HS-27A (cell line): ENCODE results near the gene NXN.
"Not testable (repeated sequence)": the region's sequence is repeated elsewhere in the genome, so short reads cannot be mapped to it uniquely, and the experiment has no call there.

Experiments used
- DNase-seq: peaks from one replicate; pipeline ENCODE4 v3.0.0-alpha.2; 2012; ENCODE audit warnings: low read depth, missing footprints

NXN gene

GRCh38 chr17:799261-799660 lies 180.3 kb downstream of the NXN start:
- DNase-seq: no peak

DNA sequence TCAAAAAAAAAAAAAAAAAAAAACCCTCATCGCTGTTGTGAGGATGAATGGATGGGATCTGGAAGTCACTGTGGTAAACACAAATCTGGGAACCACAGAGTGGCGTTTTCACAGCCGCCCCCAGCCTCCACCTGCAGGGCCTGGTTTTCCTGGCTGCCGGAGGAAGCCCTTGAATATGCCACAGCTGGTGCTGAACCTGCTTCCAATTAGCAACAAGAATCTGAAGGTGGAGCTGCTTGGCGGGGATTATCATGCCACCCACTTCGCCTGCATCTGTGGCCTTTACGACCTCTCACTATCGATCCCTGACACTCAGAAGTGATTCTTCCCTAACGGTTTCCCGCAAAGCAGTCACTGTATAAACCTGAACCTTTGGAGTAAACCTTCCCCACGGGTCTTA lies 181.3 kb downstream of the NXN start:
- no peak for DNase-seq

DNA sequence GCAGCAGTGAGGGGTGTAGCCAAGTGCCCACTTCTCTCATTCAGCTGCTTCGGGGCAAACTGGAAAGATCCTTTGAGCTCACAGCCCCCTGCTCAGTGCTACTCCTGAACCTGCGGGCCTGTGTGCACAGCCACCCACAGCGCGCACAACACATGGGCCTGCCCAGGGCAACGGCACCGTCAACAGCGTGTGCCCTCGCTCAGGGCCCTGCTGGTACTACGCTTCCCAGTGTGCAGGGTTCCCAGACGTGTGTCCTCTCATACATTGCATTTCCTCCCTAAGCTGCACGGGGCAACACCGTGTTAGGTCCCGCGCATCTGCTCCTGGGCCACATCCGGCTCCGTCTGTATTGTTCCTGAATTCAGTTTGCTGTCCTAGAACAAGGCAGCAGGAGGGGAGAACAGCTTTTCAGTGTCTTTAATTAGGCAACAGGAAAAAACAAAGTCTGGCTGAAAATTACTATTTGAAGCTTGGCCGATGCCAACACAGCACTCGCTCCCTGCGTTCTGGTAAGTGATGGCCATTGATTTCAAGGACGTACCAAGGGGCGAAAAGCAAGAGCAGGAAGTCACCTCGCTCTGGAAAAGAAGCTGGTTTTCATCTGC lies 182.2 kb downstream of the NXN start:
- DNase-seq: no peak

DNA sequence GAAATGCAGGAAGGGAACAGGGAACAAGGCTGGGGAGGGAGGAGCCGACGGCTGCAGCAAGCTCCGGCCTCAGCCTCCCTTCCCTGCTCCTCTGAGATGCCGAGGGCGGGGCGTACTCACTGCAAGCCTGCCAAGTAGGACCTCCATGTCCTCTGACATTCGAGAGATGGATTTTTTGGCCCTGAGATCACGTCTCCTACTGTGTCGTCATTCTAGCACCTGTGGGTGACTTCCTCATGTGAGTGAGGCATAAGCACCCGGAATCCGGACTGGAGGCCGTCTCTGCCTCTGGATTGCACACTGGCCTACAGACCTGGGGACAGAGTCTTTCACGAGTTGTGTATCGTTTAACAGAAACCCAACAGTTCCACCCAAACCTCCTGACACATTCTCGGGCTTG lies 183.0 kb downstream of the NXN start:
- no peak for DNase-seq

DNA sequence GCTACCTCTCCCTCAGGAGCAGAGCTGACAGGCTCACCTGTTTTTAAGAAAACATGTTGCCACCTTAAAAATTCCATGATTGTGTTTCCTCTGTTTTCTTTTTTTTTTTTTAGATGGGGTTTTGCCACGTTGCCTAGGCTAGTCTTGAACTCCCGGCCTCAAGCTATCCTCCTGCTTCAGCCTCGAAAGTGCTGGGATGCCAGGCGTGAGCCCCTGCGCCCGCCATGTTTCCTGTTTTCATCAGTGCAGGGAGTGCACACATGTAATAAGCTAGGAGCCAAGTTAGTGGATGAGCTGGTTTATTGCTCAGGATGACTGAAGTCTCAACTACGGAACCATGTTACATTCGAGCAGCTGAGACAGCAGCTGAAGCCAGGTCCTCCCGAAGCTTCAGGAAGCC lies 183.9 kb downstream of the NXN start:
- no peak for DNase-seq

- no peak for DNase-seq
These were observed 184.3 kb downstream of the NXN start for GRCh38 chr17:795276-795675.

- DNase-seq: no peak
These were observed 184.7 kb downstream of the NXN start for GRCh38 chr17:794876-795275.

DNA sequence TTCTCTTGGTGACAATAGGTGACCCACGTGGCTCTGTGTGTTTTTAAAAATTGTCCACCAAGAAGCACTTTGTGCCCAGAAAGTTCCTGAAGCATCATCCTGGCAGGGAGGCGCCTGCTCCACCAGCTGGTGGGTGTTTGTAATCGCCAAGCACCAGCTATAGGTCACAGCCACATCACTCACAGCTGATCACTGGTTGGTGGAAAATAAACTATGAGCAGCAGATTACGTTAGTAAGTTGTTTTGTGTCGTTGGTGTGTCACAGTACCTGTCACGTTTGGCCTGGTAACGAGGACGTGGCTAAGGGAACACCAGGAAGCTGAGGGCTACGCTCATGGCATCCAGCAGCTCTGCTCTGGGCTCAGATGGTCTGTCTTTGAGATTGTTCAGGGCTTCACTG lies 187.3 kb downstream of the NXN start:
- no peak for DNase-seq

DNA sequence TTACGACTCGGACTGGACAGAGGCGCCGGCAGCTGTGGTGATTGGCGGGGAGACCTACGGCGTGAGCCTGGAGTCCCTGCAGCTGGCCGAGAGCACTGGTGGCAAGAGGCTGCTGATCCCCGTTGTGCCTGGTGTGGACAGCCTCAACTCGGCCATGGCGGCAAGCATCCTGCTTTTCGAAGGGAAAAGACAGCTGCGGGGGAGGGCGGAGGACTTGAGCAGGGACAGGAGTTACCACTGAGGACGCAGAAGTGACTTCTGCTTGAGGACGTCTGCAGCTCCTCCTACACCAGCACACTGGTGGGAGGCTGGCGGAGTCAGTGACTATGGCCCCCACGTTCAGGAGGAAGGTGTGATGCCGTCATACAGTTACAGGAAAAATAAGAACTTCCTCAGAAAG lies 187.7 kb downstream of the NXN start:
- DNase-seq: no peak

DNA sequence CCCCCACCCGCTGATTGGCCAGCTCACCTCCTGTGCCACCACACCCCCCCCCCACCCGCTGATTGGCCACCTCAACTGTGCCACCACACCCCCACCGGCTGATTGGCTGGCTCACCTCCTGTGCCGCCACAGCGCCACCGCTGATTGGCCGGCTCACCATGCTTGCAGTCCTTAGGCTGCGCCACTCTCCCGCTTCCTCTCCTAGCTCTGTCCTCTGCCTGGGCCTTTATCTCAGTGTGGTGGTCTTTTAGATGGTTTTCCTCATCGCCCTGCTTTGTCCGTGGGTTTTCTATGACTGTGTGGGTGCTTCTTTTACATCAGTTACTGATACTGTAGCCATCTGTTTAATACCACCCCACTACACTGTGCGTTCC lies 188.7 kb downstream of the NXN start:
- not testable (repeated sequence) for DNase-seq

GRCh38 chr17:789931-790873 lies 189.4 kb downstream of the NXN start:
- DNase-seq: not testable (repeated sequence)

DNA sequence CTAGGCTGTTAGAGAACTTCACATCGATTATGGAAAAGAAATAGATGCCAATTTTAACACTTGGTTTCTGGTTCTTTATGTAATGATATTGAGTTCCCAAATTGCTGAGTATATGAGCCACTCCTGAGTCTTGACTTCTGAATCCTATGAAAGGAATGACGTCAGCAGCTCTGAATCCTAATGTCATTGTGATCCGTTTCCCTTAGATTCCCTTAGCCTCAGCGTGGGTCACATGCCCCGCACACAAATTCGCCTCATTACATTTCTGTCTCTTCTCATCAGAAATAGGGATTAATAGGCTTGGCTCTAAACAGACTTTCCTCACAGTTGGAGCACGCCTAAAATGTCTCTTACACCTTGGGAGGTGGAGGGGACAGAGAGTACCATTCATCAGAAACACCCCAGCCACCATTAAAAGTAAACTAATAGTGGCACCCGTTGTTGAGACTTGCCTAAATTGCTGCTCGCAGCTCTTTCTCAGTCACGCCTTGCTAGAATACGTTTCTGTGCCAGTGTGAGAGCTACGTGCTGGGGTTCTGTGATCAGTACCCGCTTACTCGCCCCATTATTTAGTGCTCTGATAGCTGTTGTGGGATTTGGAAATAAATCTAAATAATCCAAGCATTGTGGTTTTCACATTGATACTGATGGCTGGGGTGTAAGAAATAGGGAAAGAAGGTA lies 190.3 kb downstream of the NXN start:
- no peak for DNase-seq

DNA sequence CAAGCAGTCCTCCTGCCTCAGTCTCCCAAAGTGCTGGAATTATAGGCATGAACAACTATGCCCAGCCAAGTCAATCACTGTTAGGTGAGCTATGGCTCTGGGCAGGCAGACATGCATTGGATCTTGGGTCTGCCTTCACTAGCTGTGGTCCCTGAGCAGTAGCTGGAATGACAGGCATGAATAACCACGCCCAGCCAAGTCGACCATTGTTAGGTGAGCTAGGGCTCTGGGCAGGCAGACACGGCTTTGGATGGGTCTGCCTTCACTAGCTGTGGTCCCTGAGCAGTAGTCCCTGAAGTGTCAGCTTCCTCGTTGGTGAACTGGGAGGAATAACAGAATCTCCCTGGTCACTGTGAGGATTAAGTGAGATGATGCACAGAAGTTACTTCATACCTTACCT lies 191.0 kb downstream of the NXN start:
- DNase-seq: no peak

DNA sequence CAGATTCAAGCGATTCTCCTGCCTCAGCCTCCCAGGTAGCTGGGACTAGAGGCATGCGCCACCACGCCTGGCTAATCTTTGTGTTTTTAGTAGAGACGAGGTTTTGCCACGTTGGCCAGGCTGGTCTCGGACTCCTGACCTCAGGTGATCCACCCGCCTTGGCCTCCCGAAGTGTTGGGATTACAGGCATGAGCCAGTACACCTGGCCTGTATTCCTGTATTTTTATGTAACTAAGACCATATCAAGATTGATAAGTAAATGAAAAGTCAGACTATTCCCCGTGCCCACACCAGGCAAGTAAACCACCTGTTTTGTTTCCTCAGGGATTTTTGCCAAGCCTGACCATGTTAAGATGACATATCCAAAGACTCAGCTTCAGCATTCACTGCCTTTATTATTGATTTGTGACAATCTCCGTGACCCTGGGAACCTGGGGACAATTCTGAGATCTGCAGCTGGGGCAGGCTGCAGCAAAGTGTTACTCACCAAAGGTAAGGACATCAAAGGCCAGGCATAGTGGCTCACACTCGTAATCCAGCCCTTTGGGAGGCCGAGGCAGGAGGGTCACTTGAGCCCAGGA lies 191.8 kb downstream of the NXN start:
- no peak for DNase-seq

DNA sequence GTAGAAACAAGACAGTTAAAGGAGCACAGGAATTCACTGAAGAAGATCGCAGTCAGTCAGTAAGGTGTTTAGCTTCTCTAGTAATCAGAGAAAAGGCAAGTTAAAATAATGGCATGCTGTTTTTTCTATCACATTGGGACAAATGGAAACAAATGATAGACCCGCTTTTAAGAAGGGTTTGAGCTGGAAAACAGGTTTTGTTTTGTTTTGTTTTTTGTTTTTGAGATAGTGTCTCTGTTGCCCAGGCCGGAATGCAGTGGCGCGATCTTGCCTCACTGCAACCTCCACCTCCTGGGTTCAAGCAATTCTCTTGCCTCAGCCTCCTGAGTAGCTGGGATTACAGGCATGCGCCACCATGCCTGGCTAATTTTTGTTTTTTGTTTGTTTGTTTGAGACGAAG lies 193.7 kb downstream of the NXN start:
- DNase-seq: not testable (repeated sequence)

- no peak for DNase-seq
These were observed 195.4 kb downstream of the NXN start for GRCh38 chr17:784143-784542.

DNA sequence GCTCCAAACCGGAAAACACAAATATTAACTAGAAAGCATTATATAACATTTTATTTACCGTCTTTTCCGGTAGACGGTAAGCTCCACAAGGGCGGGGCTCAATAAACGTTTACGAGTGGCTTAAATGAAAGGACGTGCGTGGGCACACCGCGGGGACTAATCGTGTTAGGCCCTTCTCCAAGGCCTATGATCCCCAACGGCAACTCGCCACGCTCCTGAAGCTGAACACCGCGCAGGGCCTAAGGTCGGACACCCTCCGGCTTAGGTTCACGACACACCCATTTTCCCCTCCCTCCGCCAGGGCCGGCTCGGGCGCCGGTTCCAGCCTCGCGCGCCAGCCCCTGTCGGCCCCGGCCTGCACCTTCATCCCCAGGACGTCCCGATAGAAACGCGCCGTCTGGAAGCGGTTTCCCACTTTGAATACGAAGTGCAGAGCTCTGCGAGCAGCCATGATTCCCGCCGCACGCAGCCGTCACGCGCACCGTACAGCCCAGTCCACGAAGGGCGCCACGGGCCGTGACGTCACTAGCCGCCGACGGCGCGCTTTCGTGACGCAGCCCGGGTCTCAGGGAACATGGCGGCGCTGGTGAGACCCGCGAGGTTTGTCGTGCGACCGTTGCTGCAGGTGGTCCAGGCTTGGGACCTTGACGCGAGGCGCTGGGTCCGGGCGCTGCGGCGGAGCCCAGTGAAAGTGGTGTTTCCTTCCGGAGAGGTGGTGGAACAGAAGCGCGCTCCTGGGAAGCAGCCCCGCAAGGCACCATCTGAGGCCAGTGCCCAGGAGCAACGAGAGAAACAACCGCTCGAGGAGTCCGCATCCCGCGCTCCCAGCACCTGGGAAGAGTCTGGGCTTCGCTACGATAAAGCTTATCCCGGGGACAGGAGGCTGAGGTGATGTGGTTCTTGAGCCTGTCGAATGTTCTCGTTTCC lies 197.5 kb downstream of the NXN start, which contains the start of the genes GLOD4 and MRM3:
Gene GLOD4 (minus strand): TSS at position 476 of the 927 bp plus-strand sequence. CDS start 25 bp downstream, at position 451.
Gene MRM3 (plus strand): TSS at position 549 of the 927 bp plus-strand sequence. CDS start 26 bp downstream, at position 575.
- DNase-seq: peak; percentile 43

- no peak for DNase-seq
These were observed 201.5 kb downstream of the NXN start for GRCh38 chr17:778096-778495.

GRCh38 chr17:774313-774584 lies 205.3 kb downstream of the NXN start:
- DNase-seq: no peak

- no peak for DNase-seq
These were observed 205.9 kb downstream of the NXN start for GRCh38 chr17:773467-774312.

DNA sequence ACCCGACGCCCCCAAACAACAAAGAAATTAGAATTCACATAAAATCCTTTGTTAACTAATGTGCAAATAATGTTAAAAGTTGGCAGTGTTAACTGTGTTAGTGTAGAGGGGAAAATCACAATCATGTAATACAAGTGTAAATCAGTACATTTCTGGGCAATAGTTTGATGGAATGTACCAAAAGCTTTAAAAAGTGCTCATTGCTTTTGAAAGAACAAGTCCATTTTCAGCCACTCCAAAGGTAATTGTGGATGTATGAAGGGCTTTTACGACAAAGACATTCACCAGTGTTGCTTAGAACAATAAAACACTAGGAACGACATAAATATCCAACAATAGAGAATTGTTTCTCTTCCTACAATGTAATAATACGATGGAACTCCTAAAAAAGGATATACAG lies 206.6 kb downstream of the NXN start:
- no peak for DNase-seq
